ENCODE data around the gene SYNGR2.

DNA sequence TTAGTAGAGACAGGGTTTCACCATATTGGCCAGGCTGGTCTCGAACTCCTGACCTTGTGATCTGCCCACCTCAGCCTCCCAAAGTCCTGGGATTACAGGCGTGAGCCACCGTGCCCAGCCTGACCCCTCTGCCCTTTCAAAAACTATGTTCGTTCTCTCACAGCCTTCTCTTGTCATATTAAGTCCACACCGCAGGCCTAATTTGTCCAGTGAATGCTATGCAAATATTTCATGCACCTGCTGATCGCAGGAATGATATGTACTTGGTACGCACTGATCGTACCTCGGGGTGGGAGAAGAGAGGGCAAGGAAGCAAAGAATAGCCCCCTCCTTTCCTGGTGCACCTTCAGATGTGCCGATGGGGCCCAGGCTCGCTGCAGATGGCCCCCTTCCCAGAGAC, 42.7 kb downstream of the SYNGR2 start:
- no peak for TF ChIP-seq POLR2AphosphoS5 (IDR thresholded peaks at IDR 0.05; ENCODE audit: borderline replicate concordance, low read depth, low read length)
- no peak for TF ChIP-seq EZH2 (IDR thresholded peaks at IDR 0.05)
- no peak for TF ChIP-seq FOXP2 (optimal IDR thresholded peaks at IDR 0.05; ENCODE audit: control extremely low read depth, extremely low read length, insufficient read depth)
